KMS-11 (cell line): Measurements from ENCODE around the gene RBM17.

Source experiments
- H2AFZ ChIP-seq: fragments of 200-600 bp; sonication (generic); 2 replicates; pipeline ENCODE4 v1.6.1; 2016; ENCODE audit warnings: antibody characterized with exemption, mixed run types, low read depth
- H3K27ac ChIP-seq: fragments of 200-600 bp; sonication (generic); 2 replicates; pipeline ENCODE4 v1.6.1; 2016; ENCODE audit warnings: mild to moderate bottlenecking, mixed run types
- H3K27me3 ChIP-seq: fragments of 200-600 bp; sonication (generic); 2 replicates; pipeline ENCODE4 v1.6.1; 2017; ENCODE audit warnings: mild to moderate bottlenecking, low read depth, mixed run types, moderate library complexity; ENCODE audit not compliant: insufficient read depth
- H3K36me3 ChIP-seq: fragments of 200-600 bp; sonication (generic); 2 replicates; pipeline ENCODE4 v1.6.1; 2017; ENCODE audit warnings: mild to moderate bottlenecking, mixed run types; ENCODE audit not compliant: insufficient read depth
- H3K4me1 ChIP-seq: fragments of 200-600 bp; sonication (generic); 2 replicates; pipeline ENCODE4 v1.6.1; 2016; ENCODE audit warnings: mild to moderate bottlenecking, low read depth, mixed run types; ENCODE audit not compliant: poor library complexity, severe bottlenecking
- H3K4me2 ChIP-seq: fragments of 200-600 bp; sonication (generic); 2 replicates; pipeline ENCODE4 v1.7.0; 2016; ENCODE audit warnings: mild to moderate bottlenecking, mixed run types
- H3K4me3 ChIP-seq: fragments of 200-600 bp; sonication (generic); IDR thresholded peaks from 2 replicates; pipeline ENCODE4 v1.6.1; 2017; ENCODE audit warnings: low read depth, low read length, mixed read lengths; ENCODE audit not compliant: insufficient read depth
- H3K79me2 ChIP-seq: fragments of 200-600 bp; sonication (generic); 2 replicates; pipeline ENCODE4 v1.6.1; 2016; ENCODE audit warnings: low read depth, mixed run types; ENCODE audit not compliant: insufficient read depth
- H3K9ac ChIP-seq: fragments of 200-600 bp; sonication (generic); 2 replicates; pipeline ENCODE4 v1.6.1; 2016; ENCODE audit warnings: mild to moderate bottlenecking, mixed run types
- H4K20me1 ChIP-seq: fragments of 200-600 bp; sonication (generic); 2 replicates; pipeline ENCODE4 v1.6.1; 2016; ENCODE audit warnings: mild to moderate bottlenecking, mixed run types; ENCODE audit not compliant: insufficient read depth
- CTCF ChIP-seq: fragments of 200-600 bp; sonication (generic); conservative IDR thresholded peaks from 2 replicates; pipeline ENCODE4 v1.6.1; 2017; ENCODE audit warnings: low read depth, mild to moderate bottlenecking, antibody characterized with exemption, low read length, moderate library complexity, mixed read lengths

RBM17 gene

GRCh38 chr10:6089334-6090219 lies 743 bp downstream of the RBM17 start:
- no peak for TF ChIP-seq CTCF
- Histone ChIP-seq H2AFZ (peak overlapping the region; percentile 56), H3K36me3 (no peaks in the 10 kb centered on the region), H4K20me1 (peaks cover 36% of the 10 kb centered on the region), H3K27ac (peak overlapping the region; percentile 34), H3K4me1 (peaks cover 31% of the 10 kb centered on the region), H3K4me2 (peak overlapping the region; percentile 81), H3K9ac (peak overlapping the region; percentile 75), H3K79me2 (peaks cover 55% of the 10 kb centered on the region), H3K27me3 (no peaks in the 10 kb centered on the region), H3K4me3 (no peak overlapping the region)

GRCh38 chr10:6091630-6092029 lies 2.8 kb downstream of the RBM17 start:
- peaks cover 31% of the 10 kb centered on the region for H3K4me1 ChIP-seq
- no peak overlapping the region for H3K27ac ChIP-seq
- H2AFZ ChIP-seq = no peak overlapping the region
- H4K20me1 ChIP-seq = peaks cover 47% of the 10 kb centered on the region
- H3K27me3 ChIP-seq = no peaks in the 10 kb centered on the region
- TF ChIP-seq CTCF = no peak
- H3K9ac ChIP-seq = no peak overlapping the region
- H3K4me3 ChIP-seq = no peak overlapping the region
- no peaks in the 10 kb centered on the region for H3K36me3 ChIP-seq
- H3K4me2 ChIP-seq = 0 out of 2 replicates have a peak overlapping the region, but pooled peaks have one; percentile 1
- peaks cover 76% of the 10 kb centered on the region for H3K79me2 ChIP-seq

- Histone ChIP-seq H2AFZ (no peak overlapping the region), H3K27me3 (no peaks in the 10 kb centered on the region), H3K9ac (no peak overlapping the region), H3K79me2 (peaks cover 87% of the 10 kb centered on the region), H3K4me2 (peak overlapping the region; percentile 20; the same call in 1 of the 2 replicates), H3K27ac (no peak overlapping the region), H3K4me3 (no peak overlapping the region), H3K36me3 (peaks cover 1% of the 10 kb centered on the region; the same call in 1 of the 2 replicates), H4K20me1 (peaks cover 51% of the 10 kb centered on the region), H3K4me1 (peaks cover 31% of the 10 kb centered on the region)
- no peak for TF ChIP-seq CTCF
These were observed 3.9 kb downstream of the RBM17 start for GRCh38 chr10:6092731-6093130.

GRCh38 chr10:6095810-6096570 lies 7.2 kb downstream of the RBM17 start:
- Histone ChIP-seq H3K36me3 (peaks cover 7% of the 10 kb centered on the region; the same call in 1 of the 2 replicates), H3K9ac (no peak overlapping the region), H2AFZ (no peak overlapping the region), H4K20me1 (peaks cover 45% of the 10 kb centered on the region), H3K79me2 (peaks cover 96% of the 10 kb centered on the region), H3K4me1 (peaks cover 22% of the 10 kb centered on the region), H3K4me2 (no peak overlapping the region), H3K27me3 (no peaks in the 10 kb centered on the region), H3K27ac (no peak overlapping the region), H3K4me3 (no peak overlapping the region)
- TF ChIP-seq CTCF = no peak
